Activated CD4-positive, alpha-beta T cell treated with anti-CD3 and anti-CD28 coated beads, Interleukin-10, Interleukin-2, amounts not matched to agents 100 ng/mL and 50 ng/mL, durations not matched to agents 16 hours and 8 hours (primary cell): Measurements from ENCODE around the gene CIAO3.
A peak's percentile ranks its signal among the peaks of the same experiment; 100 is the strongest.

Source experiments
- DNase-seq: peaks from one replicate; pipeline ENCODE4 v3.0.0-alpha.2; 2020

The CIAO3 gene

DNA sequence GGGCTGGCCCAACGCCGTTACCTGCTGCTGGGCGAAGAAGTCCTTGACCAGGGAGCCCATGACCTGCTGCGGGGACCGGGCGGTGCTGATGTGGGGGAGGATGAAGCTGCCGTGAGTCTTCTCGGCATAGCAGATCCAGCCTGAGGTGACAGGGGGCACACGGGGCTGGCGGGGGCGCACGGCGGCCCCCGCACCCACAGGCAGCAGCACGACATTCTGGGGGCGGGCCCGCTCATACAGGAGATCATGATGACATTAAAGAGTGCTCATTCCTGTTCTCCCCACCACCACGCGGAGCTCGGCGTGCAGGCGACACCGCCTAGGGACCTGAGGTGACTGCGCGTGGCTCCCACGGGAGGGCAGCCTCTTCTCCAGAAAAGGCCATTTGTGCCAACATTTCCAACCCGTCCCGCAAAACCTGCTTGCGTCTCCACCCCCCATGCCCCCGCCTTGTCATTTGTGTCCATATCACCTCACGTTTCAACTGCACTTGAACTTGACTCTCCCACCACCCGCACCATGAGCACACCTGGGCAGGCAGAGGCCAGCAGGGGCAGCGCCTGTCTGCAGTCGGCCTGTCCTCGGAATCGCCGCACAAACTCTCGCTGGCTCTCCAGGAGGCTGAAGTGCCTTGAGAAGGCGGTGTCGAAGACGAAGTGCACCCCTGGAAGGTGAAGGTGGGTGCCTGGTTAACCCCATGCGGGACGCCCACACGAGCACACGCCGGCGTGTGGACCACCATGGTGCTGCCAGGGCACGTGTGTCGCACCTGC, 6.4 kb downstream of the CIAO3 start:
- DNase-seq: no peak

GRCh38 chr16:733382-734207, 7.2 kb downstream of the CIAO3 start:
- DNase-seq: no peak

- DNase-seq: no peak
Measured at GRCh38 chr16:732936-733335, 7.9 kb downstream of the CIAO3 start.

DNA sequence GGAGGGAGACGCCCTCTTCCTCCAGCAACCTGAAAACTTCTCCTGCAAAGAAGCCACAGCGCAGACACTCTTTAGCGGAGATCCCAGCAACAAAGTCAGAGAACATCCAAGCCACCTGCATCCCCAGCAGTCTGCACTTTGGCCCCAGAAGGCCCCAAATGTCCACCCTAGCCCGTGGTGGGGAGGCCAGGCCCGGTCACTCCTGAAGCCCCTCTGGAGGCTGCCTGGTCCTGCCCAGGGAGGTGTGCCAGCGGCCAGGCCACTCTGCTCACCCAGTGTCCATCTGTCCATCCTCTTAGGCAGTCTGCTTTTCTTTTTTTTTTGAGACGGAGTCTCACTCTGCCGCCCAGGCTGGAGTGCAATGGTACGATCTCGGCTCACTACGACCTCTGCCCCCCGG, 8.5 kb downstream of the CIAO3 start:
- DNase-seq: no peak

DNA sequence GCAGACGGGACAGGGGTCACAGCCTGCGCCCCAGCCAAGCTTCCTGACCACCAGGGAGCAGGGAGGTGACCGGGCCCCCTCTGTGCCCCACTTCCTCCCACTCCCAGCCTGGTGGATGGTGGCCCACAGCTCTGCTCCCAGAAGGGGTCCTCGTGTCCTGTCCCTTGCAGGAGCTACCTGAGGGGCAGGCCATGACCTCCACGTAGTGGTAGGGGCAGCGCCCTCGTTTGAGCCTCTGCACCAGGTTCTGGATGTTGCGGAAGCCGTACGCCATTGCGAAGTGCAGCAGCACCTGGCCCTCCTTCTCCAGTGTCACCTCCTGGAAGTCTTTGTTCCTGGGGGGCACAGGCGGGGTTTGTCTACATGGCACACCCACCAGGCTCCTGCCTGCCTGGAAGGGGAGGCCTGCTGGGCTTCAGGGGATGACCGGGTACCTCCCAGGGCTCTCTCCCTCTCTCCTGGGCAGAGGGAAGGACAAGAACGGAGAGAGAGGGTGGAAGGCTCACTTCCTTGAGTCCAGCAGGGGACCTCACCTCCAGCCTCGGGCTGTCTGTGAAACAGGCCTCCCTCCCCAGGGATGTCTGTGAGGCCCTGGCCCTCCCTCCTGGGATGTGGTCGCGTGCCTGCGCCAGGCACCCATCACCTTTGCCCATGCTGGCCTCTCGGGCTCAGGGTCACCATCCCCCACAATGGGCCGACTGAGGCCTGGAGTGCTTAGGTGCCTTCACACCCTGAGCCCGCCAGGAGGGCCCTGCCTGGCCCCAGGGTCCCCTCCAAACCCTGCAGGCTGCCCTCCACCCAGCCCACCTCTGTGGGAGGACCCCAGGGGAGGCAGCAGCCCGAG, 9.9 kb downstream of the CIAO3 start:
- no peak for DNase-seq

GRCh38 chr16:729768-730665, 10.8 kb downstream of the CIAO3 start:
- no peak for DNase-seq

- no peak for DNase-seq
Measured at GRCh38 chr16:728890-729744, 11.7 kb downstream of the CIAO3 start.

DNA sequence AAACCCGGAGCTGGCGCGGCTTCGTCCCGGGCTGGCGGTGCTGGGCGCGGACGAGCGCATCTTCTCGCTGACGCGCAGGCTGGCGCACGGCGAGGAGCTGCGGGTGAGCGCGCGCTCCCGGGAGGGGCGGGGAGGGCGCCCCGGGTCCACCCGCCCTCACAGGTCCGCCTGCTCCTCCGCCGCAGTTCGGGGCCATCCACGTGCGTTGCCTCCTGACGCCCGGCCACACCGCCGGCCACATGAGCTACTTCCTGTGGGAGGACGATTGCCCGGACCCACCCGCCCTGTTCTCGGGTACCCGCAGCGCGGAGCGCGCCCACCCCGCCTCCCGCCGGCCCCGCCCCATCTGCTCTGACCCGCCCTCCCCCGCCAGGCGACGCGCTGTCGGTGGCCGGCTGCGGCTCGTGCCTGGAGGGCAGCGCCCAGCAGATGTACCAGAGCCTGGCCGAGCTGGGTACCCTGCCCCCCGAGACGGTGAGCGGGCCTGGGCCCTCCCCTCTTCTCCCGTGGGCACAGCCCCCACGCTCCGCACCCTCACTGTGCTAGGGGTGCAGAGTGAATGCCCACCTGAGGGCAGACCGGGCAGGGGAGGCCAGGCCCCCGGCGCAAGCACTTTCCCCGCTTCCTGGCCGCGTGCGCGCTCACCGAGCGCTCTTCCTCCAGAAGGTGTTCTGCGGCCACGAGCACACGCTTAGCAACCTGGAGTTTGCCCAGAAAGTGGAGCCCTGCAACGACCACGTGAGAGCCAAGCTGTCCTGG, 12.5 kb downstream of the CIAO3 start:
- DNase-seq: peak; percentile 82

- peak; percentile 39 for DNase-seq
Measured at GRCh38 chr16:727291-727977, 13.4 kb downstream of the CIAO3 start.

- peak; percentile 72 for DNase-seq
Measured at GRCh38 chr16:726438-727290, 14.1 kb downstream of the CIAO3 start, which contains the start of the genes CCDC78 and HAGHL. CCDC78 (minus strand) TSS chr16:726443; CDS start chr16:726367, 76 bp downstream. HAGHL (plus strand) TSS chr16:727106; CDS start chr16:727510, 404 bp downstream.

GRCh38 chr16:726188-726437, 14.7 kb downstream of the CIAO3 start:
- no peak for DNase-seq

DNA sequence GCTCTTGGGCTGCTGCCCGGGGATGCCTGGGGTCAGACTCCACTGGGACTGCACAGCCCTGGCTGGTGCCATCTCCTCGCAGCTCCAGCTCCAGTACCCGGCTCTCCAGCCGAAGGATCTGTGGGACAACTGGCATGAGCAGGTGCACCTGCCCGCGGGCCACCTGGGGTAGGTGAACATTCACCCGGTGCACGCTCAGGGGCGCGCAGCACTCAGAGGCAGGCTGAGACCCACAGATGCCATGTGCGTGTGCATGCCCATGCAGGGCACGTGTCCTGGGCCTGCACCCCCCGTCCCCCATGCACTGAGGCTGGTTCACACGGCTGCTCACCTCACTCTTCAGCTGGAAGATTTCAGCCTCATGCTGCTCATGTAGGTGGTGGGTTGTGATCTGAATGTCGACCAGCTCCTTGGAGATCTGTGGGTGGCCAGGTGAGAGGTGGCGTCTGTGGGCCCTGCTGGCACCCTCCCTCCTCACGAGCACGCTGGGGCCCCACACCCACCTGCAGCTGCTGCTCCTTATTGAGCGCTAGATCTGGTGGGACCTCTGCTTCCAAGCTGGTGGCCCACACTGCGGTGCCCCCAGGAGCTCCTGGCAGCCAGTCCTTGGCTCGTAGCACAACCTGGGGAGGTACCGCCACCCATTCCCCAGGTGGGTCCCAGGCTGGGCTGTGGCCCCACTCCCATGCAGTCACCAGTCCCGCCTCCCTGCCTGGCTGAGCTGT, 15.2 kb downstream of the CIAO3 start:
- no peak for DNase-seq

DNA sequence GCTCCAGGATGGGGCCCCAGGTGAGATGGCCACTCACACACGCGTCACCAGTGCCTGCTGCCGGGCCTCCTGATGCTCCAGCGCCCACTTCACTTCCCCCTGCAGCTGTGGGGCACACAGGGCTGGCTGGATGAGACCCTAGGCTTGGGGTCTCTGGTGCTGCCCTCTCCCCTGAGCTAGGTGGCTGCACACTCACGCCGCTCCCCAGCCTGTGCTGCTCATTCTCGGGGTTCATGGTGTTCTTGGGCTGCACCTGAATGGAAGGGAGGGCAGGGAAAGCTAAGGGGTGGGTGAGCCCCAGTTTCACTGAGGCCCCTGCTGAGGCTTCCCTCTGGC, 15.8 kb downstream of the CIAO3 start:
- DNase-seq: no peak

DNA sequence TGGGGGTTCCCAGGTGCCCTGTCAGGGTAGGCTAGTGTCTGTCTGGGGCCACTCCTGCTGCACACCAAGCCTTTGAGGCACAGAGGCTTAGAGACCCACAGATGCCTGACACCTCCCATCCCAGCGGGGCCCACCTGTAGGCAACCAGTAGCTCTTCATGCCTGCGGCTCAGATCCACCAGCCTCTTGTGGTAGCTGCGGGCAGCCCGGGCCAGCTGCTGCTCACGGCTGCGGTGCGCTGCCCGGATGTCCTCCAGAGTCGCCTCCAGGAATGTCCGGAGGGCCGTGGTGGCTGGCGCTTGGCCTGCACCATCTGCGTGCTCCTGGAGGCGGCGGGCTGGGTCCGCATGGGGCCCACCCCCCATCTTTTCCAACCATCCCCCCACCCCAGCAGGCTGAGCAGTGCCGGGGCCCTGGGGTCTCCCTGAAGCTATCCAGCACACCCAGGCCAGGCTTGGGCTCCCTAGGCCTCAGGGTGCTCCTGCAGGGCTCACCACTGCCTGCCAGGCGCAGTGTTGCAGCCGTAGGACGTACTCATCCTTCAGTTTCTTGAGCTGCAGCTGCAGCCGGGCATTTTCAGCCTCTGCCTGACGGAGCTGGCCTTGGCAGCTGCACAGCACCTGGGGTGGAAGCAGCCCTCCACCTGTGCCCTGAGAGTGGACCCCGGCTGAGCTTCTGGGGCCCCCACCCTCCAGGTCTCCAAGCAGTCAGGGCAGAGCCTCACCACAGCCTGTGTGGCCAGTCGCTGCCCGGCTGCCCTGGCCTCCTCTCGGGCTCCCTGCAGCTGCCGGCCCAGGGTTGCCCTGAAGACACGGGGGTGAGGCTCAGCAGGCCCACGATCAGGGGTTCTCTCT, 16.4 kb downstream of the CIAO3 start:
- DNase-seq: no peak

- no peak for DNase-seq
Measured at GRCh38 chr16:723695-724094, 17.1 kb downstream of the CIAO3 start.

GRCh38 chr16:722835-723633, 17.8 kb downstream of the CIAO3 start:
- no peak for DNase-seq
